Measurements from ENCODE around the gene AKR1C3.

DNA sequence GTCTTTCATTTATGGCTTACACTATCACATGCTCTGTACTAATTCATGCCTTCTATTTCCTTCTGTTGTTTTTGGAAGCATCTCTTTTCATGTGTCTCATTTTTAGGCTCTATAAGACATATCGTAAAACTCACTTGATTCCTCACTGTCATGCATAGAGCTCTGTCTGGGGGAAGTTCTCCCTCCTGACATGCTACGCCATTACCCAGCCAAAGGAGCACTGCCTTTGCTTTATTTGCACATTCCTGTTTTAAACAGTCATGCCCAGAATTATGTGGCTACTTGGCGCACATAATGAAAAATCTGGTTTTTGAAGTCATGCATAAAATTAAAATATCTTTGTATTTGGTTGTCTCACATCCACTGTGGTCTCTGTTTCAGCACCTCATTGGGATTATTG, 17.6 kb upstream of the AKR1C3 start:
- TF ChIP-seq, protein P1, sequence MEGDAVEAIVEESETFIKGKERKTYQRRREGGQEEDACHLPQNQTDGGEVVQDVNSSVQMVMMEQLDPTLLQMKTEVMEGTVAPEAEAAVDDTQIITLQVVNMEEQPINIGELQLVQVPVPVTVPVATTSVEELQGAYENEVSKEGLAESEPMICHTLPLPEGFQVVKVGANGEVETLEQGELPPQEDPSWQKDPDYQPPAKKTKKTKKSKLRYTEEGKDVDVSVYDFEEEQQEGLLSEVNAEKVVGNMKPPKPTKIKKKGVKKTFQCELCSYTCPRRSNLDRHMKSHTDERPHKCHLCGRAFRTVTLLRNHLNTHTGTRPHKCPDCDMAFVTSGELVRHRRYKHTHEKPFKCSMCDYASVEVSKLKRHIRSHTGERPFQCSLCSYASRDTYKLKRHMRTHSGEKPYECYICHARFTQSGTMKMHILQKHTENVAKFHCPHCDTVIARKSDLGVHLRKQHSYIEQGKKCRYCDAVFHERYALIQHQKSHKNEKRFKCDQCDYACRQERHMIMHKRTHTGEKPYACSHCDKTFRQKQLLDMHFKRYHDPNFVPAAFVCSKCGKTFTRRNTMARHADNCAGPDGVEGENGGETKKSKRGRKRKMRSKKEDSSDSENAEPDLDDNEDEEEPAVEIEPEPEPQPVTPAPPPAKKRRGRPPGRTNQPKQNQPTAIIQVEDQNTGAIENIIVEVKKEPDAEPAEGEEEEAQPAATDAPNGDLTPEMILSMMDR (conservative IDR thresholded peaks at IDR 0.05; ENCODE audit: low read length): no peak
- TF ChIP-seq EZH2phosphoT487 (IDR thresholded peaks at IDR 0.05; ENCODE audit: borderline replicate concordance, low read depth, low read length): no peak
